Smooth muscle cell (in vitro differentiated cells): ENCODE measurements around the gene EMP2. TPM values are rescaled to one million over a fixed set of nuclear protein-coding genes. Genes with fewer than 3 reads are reported as not detected.

Source experiments
- DNase-seq: peaks from one replicate; lab custom pipeline; 2025; ENCODE audit not compliant: unreplicated experiment; lab: John Stamatoyannopoulos, UW
- H2AFZ ChIP-seq: fragments of 200-600 bp; sonication (generic); 2 replicates; pipeline ENCODE4 v1.6.0; 2016; ENCODE audit warnings: antibody characterized with exemption, low read depth, mild to moderate bottlenecking
- H3F3A ChIP-seq: fragments of 200-600 bp; sonication (generic); 2 replicates; pipeline ENCODE4 v1.6.0; 2017; ENCODE audit warnings: antibody characterized with exemption, low read depth
- H3K27ac ChIP-seq: fragments of 200-600 bp; sonication (generic); 2 replicates; pipeline ENCODE4 v1.5.1; 2016; ENCODE audit warnings: low read depth, mild to moderate bottlenecking
- H3K27me3 ChIP-seq: fragments of 200-600 bp; sonication (generic); 2 replicates; pipeline ENCODE4 v1.6.1; 2016; ENCODE audit warnings: low read depth, mild to moderate bottlenecking
- H3K36me3 ChIP-seq: fragments of 200-600 bp; sonication (generic); 2 replicates; pipeline ENCODE4 v1.5.1; 2016; ENCODE audit warnings: low read depth
- H3K4me1 ChIP-seq: fragments of 200-600 bp; sonication (generic); 2 replicates; pipeline ENCODE4 v1.5.1; 2016; ENCODE audit warnings: low read depth
- H3K4me2 ChIP-seq: fragments of 200-600 bp; sonication (generic); 2 replicates; pipeline ENCODE4 v1.6.0; 2016; ENCODE audit warnings: mild to moderate bottlenecking
- H3K4me3 ChIP-seq: fragments of 200-600 bp; sonication (generic); 2 replicates; pipeline ENCODE4 v1.5.1; 2016; ENCODE audit warnings: mild to moderate bottlenecking
- H3K79me2 ChIP-seq: fragments of 200-600 bp; sonication (generic); 2 replicates; pipeline ENCODE4 v1.6.0; 2016; ENCODE audit warnings: low read depth, mild to moderate bottlenecking
- H3K9ac ChIP-seq: fragments of 200-600 bp; sonication (generic); 2 replicates; pipeline ENCODE4 v1.6.0; 2016; ENCODE audit warnings: low read depth
- H3K9me3 ChIP-seq: fragments of 200-600 bp; sonication (generic); replicated peaks from 2 replicates; pipeline ENCODE4 v1.5.1; 2016; ENCODE audit warnings: low read depth
- H4K20me1 ChIP-seq: fragments of 200-600 bp; sonication (generic); 2 replicates; pipeline ENCODE4 v1.6.0; 2016; ENCODE audit warnings: low read depth
- WGBS: methylation state at CpG from one replicate; pipeline ENCODE4 v1.1.7; 2016; ENCODE audit warnings: low lambda C conversion rate; 5-methylcytosine and 5-hydroxymethylcytosine counted together
- polyA plus RNA-seq: library from polyadenylated mRNA; unstranded; fragments of >200 nt; fragmentation: Nextera tagmentation; extraction: Ambion mirVana; gene quantifications from 2 replicates; pipeline ENCODE4 v1.2.1, GENCODE V29; 2016
- total RNA-seq: library from RNA; depleted of rRNA; stranded (reverse); fragments of >200 nt; gene quantifications from 2 replicates; pipeline ENCODE4 v1.2.3, GENCODE V29; 2014
- TF ChIP-seq, protein P1 (sequence below): fragments of 200-600 bp; sonication (generic); IDR thresholded peaks from 2 replicates; pipeline ENCODE4 v1.5.1; 2017; ENCODE audit warnings: borderline replicate concordance, mild to moderate bottlenecking, antibody characterized with exemption; ENCODE audit not compliant: insufficient read depth, poor library complexity, severe bottlenecking

EMP2 gene
- total and polyA plus RNA-seq, 2 experiments from 2014 or later: 3.9 to 20.7 TPM

- Histone ChIP-seq H3F3A (no peaks in the 10 kb centered on the region), H3K9me3 (no peaks in the 10 kb centered on the region), H2AFZ (no peak overlapping the region), H4K20me1 (no peaks in the 10 kb centered on the region), H3K79me2 (no peaks in the 10 kb centered on the region), H3K9ac (no peak overlapping the region), H3K27me3 (peaks cover 30% of the 10 kb centered on the region), H3K4me3 (no peak overlapping the region), H3K36me3 (no peaks in the 10 kb centered on the region), H3K4me1 (no peaks in the 10 kb centered on the region), H3K27ac (no peak overlapping the region), H3K4me2 (no peak overlapping the region)
- no peak for DNase-seq
- WGBS: 91% methylated on average over 7 of the region's 7 CpGs
- TF ChIP-seq, protein P1, sequence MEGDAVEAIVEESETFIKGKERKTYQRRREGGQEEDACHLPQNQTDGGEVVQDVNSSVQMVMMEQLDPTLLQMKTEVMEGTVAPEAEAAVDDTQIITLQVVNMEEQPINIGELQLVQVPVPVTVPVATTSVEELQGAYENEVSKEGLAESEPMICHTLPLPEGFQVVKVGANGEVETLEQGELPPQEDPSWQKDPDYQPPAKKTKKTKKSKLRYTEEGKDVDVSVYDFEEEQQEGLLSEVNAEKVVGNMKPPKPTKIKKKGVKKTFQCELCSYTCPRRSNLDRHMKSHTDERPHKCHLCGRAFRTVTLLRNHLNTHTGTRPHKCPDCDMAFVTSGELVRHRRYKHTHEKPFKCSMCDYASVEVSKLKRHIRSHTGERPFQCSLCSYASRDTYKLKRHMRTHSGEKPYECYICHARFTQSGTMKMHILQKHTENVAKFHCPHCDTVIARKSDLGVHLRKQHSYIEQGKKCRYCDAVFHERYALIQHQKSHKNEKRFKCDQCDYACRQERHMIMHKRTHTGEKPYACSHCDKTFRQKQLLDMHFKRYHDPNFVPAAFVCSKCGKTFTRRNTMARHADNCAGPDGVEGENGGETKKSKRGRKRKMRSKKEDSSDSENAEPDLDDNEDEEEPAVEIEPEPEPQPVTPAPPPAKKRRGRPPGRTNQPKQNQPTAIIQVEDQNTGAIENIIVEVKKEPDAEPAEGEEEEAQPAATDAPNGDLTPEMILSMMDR: no peak
Measured at GRCh38 chr16:10518479-10519041, 61.8 kb downstream of the EMP2 start.

DNA sequence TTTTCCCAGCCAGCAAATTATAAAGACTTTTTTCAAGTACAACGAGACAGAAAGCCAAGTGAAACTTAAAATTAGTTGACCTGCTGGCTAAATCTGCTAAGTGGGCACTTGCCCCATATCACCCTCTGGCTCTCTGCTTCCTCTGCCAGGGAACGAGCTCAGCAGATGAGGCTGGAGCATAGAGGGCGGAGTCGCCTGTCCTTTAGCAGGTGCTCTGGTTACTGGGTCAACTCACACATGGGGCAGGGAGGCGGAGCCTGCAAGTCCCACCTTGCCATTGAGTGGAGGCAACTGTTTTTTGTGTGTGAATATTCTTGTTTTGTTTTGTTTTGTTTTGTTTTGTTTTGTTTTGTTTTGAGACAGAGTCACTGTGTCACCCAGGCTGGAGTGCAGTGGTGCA, 62.5 kb downstream of the EMP2 start:
- Histone ChIP-seq H3K4me3 (no peak overlapping the region), H2AFZ (no peak overlapping the region), H3K9ac (no peak overlapping the region), H3K4me1 (no peaks in the 10 kb centered on the region), H3K4me2 (no peak overlapping the region), H3K27ac (no peak overlapping the region), H3K27me3 (peaks cover 23% of the 10 kb centered on the region), H3K79me2 (no peaks in the 10 kb centered on the region), H3K36me3 (no peaks in the 10 kb centered on the region), H3F3A (no peaks in the 10 kb centered on the region), H4K20me1 (no peaks in the 10 kb centered on the region), H3K9me3 (no peaks in the 10 kb centered on the region)
- WGBS: 83% methylated on average over 5 of the region's 5 CpGs
- TF ChIP-seq, protein P1: no peak
- no peak for DNase-seq

GRCh38 chr16:10514369-10515055, 65.9 kb downstream of the EMP2 start:
- no peak for DNase-seq
- H3K27ac ChIP-seq: no peak overlapping the region
- H3K27me3 ChIP-seq: peaks cover 10% of the 10 kb centered on the region
- no peaks in the 10 kb centered on the region for H4K20me1 ChIP-seq
- H3K79me2 ChIP-seq: no peaks in the 10 kb centered on the region
- no peak overlapping the region for H3K9ac ChIP-seq
- no peaks in the 10 kb centered on the region for H3K4me1 ChIP-seq
- no peaks in the 10 kb centered on the region for H3K36me3 ChIP-seq
- 59% methylated on average over 6 of the region's 6 CpGs for WGBS
- H3K9me3 ChIP-seq: no peaks in the 10 kb centered on the region
- TF ChIP-seq, protein P1: peak; percentile 56
- no peak overlapping the region for H3K4me2 ChIP-seq
- H2AFZ ChIP-seq: no peak overlapping the region
- no peak overlapping the region for H3K4me3 ChIP-seq
- H3F3A ChIP-seq: no peaks in the 10 kb centered on the region

GRCh38 chr16:10511829-10512228, 68.6 kb downstream of the EMP2 start:
- no peaks in the 10 kb centered on the region for H3K4me1 ChIP-seq
- H3K9me3 ChIP-seq: no peaks in the 10 kb centered on the region
- H3K4me3 ChIP-seq: no peak overlapping the region
- TF ChIP-seq, protein P1: no peak
- no peak for DNase-seq
- H3K9ac ChIP-seq: no peak overlapping the region
- H3F3A ChIP-seq: no peaks in the 10 kb centered on the region
- H4K20me1 ChIP-seq: no peaks in the 10 kb centered on the region
- H3K27me3 ChIP-seq: no peaks in the 10 kb centered on the region
- no peaks in the 10 kb centered on the region for H3K36me3 ChIP-seq
- H2AFZ ChIP-seq: no peak overlapping the region
- H3K4me2 ChIP-seq: no peak overlapping the region
- 96% methylated on average over 1 of the region's 1 CpG for WGBS
- no peaks in the 10 kb centered on the region for H3K79me2 ChIP-seq
- H3K27ac ChIP-seq: no peak overlapping the region
